NCI-H460 (cell line): ENCODE measurements around the gene HDAC4. TPM values are rescaled to one million over a fixed set of nuclear protein-coding genes. Genes with fewer than 3 reads are reported as not detected.

ENCODE experiments used
- DNase-seq: peaks from one replicate; pipeline ENCODE4 v3.0.0-alpha.2; 2016; ENCODE audit warnings: low read depth; ENCODE audit errors: extremely low read depth
- total RNA-seq: library from RNA; depleted of rRNA; stranded (reverse); fragments of >200 nt; shearing (Covaris generic); gene quantifications from 2 replicates; pipeline ENCODE4 v1.2.3, GENCODE V29; 2014

Gene HDAC4
- total RNA-seq, 1 experiment from 2014 or later: 21.0 TPM

DNA sequence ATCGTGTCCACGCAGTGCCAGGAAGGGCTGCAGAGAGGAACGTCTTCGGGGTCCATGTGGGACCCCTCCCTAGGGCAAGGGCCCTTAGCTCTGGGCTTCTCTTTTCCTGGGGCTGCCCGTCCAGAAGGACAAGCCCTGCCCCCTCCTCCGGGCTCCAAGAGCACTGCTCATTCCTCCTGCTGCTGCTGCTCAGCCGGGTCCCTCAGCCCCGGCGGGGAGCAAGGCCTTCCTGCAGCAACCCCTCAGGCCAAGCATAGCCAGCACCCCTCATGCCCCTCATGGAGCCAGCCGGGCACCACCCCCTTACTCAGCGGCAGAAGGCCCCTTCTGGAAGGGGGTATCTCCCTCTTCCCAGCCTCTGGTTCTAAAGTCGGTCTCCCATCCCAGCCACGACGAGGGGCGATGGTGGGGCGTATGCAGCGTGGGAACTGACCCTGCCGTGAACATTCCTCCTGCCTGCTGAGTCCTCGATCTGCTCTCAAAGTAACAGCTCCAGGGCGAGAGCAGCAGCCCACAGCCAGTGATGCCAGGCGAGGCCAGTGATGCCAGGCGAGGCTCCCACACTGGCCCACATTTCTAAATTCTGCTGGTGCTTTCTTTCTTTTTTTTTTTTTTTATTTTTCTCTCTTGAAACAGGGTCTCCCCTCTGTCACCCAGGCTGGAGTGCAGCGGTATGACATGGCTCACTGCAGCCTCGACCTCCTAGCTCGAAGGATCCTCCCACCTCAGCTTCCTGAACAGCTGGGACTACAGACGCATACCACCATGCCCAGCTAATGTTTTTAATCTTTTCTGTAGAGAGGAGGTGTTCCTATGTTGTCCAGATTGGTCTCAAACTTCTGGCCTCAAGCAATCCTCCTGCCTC lies 99.7 kb downstream of the HDAC4 start:
- DNase-seq: no peak

DNA sequence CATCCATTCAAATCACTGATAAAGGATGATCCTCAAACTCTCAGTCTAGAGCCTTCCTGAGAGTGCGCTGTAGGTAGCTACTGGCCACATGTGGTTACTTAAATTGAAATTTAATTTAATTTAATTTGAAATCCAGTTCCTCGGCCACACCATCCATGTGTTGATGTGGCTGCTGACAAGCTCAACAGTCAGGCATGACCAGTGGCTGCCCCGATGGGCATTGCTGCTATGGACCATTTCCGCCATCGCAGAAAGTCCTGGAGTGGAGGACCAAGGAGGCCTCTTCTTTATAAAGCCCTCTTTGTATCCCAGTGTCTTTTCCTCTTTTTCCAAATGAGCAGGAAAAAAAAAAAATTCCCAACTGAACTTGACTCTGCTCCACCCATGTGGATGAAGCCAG lies 100.6 kb downstream of the HDAC4 start:
- no peak for DNase-seq

DNA sequence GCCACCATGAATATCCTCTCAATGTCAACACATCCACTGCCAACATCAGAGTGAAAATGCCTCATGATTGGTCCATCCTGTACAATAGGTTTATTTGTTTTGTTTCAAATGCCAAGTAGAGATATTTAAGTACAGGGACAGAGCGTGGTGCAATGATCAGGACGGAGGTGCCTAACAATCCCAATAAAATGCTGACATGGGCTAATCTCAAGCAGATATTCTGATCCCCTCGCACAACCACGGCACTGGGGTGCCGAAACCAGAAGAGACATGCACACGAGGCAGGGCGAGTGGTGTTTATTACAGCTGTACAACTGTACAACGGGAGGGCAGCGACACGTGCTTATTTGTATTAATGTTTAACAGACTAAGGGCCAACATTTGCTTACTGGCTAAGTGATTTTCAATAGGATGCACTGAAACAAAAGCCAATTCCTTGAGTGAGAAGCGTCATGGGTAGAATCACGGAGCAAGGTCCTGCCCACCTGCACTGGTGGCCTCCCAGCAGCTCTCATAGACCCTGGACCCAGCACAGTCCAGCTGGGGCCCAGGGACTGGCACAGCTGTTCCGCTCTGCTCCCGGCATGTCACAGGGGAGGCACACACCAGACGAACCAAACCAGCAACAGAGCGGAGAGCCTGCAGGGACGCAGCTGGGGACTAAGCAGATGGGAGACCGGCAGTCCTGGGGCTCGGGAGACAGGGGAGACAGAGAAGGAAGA lies 101.4 kb downstream of the HDAC4 start:
- no peak for DNase-seq

DNA sequence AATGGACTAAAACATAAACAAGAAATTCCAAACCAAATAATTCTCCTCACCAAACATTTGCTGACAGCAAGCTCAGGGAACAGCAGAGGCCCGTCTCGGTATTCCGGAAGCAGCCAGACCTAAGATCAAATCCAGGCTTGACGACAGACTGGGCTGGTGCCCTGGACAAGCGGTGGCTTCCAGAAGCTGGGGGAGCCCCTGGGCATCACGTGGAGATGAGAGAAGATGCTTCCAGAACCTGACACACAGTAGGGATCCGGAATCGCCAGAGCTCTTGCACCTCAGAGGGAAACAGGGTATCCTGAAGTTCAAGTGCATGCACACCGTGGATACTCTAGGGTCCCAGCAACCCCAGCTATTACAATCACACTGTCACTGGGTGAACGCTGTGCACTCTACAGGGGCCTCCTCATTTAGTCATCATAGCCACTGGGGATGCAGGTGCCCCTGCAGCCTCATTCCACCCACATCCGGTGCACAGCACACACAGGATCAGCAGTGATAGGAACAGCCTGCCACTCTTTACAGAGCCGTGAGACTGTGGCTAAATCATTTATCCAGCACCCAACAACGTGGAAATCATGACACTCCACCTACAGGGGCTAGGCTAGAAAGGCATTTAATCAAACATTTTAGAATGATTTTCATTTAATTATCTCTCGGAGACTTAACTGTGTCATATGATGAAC lies 102.6 kb downstream of the HDAC4 start:
- DNase-seq: no peak

DNA sequence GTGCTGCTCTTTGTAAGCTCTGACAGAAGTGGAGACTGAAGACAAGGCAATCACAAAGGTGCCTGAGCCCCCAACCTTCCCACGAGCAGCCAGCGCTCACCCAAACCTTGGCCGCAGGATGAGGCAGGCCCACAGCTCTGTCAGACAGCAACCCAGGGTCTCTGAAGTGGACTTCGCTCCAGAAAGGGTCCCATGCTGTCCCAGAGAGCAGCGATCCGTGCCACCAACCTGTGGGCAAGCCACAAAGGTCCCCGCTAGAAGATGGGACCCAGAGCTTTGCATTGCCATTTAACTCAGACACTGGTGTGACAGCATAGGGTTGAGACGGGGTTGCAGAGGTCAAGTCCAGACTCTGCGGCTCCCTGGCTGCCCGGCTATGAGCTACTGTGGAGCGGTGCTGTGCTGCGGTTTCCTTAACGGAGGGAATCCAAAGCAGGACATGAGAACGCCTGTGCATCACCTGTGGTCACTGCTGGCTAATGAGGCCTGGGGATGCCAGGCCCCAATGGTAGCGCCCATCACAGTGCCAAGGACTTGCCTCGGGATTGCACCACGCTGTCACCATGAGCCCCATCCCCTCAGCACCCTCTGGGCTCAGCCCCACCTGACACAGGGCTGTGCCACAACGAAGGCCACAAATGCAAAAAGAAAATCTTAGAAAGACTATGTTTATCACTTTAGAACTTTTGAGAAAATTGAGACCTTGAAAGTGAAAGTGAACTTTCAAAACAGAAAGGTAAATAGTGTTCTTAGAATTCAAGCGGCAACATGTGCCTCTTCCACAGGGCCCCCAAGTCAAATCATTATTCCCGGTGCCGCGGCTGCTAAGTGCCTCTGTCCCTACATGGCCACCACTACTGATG lies 103.4 kb downstream of the HDAC4 start:
- no peak for DNase-seq

DNA sequence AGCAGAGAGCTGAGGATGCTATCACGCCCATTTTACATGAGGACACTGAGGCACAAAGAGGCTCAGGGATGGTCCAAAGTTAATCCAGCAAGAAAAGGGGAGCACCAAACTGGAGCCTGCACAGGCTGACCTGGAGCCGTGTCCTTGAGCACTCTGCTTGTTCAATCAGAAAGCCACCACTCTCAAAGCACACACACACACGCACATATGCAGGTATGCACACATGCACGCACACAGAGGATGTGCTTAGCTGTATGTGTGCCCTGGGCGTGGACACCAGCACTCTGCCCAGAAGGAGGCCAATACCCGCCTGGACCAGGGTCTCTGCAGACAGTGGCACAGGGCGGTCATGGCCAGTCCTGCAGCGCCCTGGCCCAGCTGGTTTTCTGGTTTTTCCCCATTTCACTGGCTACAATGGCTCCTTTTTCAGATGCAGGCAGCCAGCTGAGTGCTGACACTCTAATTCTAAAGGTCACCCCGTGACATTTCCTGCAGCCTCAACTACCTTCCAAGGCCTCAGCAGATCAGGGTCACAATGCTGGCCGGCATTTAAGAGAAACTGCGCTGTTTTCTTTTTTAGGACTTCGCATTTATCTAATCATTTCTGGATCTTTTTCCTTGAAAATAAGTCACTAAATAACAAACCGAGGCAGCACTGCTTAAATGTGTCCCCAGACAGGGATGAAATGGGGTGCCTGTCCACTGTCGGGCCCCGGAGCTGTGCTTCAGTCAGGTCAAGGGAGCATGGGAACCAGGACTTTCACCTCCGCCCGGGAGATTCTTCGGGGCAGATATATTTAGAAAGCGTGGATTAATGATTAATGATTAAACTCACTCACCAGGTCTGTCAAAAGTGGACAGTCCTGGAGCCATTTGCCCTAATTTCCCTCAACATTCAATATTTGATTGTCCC lies 104.5 kb downstream of the HDAC4 start:
- no peak for DNase-seq

DNA sequence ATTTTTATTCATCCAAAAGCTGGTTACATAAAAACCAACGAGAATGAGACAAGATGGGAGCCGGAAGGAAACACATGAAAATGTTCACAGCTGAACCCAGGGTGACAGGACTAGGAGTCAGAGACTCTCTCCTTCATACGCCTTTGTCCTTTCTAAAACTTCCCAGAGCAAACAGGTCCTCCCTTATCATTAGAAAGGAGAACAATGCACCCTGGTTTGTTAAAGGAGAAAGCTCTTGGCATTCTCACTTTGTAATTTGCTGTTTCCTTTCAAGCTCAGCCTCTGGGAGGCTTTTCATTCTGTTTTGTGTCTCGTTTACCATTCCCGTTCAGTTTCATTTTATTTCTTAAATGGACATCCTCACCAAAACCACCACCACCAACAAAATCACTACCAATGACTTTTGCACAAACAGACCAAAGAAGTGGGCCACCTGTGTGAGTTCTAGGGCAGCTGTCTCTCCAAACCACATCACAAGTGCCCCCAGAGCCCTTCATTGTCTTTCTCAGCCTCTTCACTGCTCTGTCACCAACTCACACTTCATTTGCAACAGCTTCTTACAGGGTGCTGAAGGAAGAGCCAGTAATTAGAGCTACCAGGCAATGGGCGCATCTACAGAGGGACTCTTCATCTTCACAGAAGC lies 105.3 kb downstream of the HDAC4 start:
- no peak for DNase-seq

DNA sequence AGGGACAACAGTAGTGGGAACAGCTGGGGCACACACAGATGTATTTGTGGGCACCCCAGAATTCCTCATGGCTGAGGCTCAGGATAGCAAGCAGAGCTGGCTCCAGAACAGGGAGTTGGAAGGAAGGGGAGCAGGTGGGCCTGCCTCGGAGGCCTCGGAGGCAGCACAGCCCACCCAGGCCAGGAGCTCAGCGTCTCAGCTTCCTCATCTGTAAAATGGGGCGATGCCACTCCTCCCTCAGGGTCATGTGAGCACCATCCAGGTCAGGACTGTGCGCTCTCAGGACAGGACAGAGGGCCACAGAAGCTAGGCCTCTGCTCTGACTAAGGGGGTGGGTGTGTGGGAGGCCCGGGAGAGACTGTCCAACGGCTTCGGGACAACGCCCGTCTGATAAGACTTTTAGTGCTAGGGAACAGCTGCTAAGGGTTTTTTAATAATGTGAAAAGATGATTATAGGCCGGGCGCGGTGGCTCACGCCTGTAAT lies 106.2 kb downstream of the HDAC4 start:
- no peak for DNase-seq

DNA sequence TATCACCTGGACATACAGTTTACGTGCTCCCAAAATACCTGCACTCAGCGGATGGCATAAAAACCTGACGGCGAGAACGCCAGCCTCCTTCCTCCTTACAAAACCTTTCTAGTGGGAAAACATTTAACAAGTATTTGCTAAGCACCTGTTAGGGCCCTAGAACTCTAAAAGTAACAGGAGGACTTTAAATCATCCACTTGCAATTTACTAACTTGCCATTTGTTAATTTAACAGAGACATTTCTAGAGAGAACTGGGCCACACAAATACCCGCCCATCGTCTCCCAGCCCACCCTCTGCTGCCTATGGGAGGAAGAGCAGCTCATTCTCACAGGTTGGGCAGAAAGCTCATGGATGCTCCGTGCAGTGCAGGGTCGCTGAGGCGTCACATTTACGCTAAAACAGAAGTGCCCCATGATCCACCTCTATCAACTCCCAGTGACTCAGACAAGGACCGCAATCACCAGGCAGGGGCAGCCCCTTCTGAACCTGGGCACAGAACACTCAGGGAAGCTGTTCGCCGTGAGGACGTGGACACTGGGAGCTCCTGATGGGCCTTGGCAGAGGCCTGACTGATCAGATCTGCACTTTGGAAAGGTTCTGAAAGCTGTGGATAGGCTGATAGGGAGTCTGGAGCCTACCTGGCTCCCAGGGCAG lies 106.9 kb downstream of the HDAC4 start:
- no peak for DNase-seq

DNA sequence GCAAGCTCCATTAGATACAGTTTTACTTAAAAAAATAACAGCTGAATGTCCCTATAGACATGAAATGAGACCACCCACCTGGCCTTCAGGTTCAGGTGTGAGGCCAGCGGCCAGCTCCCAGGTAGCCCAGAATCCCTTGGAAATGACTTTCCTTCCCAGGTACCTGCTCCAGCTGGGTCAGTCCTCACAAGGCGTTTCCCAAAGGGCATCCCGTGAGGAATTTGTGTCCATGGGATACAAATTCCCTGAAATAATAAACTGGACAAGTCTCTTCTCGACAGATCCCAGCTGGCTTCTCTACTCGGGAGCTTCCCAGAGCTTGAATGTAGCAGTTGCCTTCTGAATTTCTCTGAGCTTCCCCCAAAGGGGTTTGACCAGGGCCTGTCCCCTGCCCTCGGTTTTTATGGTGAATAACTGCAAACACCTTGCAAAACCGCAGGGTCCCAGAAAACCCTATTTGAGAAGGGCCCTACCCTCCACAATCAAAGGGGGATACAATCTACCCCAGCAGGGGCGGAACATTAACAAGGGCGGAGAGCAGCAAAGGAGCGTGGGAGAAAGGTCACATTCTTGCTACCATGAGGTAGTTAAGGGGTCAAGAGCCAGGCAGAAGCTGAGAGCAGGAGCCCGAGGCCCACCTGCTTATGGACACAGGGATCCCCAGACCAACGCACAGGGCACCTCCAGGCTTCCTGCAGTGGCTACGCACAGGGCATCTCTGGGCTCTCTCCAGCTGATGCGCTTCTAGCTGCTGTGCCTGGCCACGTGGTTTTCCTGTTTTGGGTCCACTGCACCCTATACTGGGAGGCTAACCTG lies 107.7 kb downstream of the HDAC4 start:
- no peak for DNase-seq

DNA sequence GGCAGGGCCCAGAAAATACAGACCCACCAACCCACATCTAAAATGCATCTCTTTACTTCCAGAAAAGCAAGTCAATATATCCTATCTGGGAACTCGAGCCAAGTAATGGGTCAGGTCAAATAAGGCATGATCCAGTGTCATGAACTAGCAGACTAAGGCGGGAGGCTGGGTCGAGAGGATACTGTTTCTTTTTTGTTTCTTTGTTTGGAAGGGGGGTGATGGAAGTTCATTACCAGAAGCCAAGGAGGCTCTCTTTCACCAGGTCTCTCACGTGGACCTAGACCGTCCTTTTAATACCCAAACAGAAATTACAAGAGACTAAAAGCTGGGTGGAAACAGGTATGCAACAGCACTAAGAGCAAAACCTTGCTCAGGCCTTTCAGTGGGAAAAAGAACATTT lies 108.3 kb downstream of the HDAC4 start:
- no peak for DNase-seq

DNA sequence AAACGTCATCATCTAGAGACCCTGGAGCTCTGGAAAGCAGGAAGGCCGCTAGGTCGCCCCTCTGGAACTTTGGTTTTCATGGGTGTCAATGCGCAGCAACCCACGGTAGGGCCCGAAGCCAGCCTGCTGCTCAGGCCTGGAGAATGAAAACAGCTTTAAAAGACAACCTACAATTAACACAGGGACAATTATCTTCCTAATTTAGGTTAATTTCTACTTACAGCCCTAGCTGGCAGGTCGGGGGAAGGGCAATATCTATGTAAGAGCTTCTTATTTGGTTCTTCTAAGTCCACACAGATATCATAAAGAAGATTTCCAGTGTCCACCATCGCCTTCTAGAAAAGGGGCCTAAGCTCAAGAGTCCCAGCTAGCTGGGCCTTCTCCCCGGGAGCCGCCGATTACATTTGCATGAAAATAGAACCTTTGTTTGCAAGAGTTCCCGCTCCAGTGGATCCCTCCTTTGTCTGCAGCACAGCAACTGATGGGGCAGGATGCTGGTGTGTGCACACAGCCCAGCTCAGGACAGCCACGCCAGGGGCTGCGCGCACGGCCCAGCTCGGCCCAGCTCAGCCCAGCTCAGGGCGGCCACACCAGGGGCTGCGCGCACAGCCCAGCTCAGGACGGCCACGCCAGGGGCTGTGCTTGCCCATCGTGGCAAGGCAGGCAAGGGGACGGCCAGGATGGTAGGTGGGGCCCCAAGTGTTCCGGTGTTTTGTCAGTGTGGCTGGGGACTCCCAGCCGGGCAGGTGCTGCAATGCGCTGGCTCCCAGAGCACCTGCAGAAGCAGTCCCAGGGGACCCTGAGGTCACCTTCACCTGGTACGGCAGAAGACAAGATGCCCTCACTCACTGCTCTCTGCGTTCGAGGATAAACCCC lies 109.1 kb downstream of the HDAC4 start:
- DNase-seq: no peak

DNA sequence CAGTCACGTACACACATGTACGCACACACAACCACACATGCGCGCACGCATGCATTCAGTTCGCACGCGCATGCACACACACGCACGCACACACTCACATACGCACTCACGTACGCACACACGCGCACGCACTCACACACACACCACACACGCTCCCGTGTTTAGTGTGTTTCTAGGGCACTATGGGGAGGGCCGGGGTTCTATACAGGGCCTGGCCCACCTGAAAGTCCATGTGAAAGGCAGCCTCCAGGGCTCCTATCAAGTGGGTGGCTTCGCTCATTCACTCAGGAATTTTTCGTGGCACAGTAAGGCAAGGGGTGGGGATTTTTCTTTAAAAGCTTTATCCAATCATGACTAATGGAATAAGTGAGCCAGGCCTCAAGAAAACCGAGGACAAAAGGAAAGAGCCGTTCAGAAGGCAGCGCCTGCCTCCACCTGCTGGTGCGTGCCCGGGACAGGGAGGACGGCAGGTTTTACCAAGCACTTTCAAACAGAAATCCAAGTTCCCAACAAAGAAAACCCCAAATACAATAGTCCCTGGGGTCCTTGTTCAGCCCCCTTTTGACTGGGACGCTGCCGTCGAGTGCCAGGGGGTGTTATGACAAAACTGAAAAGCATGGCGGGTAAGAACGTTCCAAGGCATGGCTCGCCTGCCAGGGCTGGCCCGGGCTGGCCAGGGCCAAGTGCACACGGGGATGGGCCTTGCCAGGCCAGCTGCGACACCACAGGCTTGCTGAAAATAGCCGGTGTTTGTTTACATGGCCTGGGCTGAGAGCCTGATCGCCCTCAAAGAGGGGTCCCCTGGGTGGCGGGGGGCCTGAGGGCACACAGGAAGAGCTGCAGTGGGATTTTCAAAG lies 110.0 kb downstream of the HDAC4 start:
- no peak for DNase-seq

DNA sequence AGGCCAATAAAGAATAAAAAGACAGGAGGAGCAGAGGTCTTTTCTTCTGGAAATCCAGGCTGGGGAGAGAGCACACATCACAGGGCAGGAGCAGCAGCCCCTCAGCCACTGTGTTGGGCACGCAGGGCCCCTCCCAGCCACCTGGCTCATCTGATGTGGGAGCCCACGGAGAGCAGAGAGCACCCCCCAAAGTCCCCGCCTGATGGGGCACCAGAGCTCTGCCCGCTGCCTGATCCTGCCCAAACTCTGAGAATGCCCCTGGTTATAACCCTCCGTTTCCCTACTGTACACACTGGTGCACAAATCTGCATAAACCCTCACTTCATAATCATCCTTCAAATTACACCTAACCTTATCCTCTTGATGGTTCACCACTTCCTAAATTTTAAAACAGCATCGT lies 111.3 kb downstream of the HDAC4 start:
- no peak for DNase-seq

DNA sequence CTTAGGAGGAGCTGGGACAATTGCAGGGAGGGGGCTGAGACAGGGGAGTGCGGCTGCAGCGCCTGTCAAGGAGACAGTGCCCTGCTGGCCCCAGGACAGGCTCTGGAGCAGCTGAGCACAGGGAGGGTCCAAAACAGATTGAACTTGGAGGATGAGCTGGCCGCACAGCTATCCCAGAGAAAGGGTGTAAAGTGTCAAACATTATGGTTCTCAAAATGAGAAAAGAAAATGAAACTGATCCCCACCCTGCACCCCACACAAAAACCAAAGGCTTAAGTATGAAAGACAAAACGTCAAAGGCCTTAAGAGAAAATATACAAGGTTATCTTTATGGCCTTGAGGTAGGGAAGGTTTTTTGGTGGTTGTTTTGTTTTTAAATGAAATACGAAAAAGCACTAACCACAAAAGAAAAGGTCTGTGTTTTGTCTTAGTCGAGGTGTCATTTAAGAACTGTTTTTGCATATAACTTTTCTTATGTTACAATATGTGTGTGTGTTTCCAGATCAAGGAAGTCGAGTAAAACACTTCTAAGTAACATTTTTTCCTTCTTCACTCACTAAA lies 111.8 kb downstream of the HDAC4 start:
- no peak for DNase-seq
